Measurements from ENCODE around the gene WDR37. TPM values are rescaled to one million over a fixed set of nuclear protein-coding genes. Genes with fewer than 3 reads are reported as not detected.
"Not testable (repeated sequence)": the region's sequence is repeated elsewhere in the genome, so short reads cannot be mapped to it uniquely, and the experiment has no call there.

Gene WDR37
- total RNA-seq, 2 donors from 2014 or later: 23.8 to 31.3 TPM

DNA sequence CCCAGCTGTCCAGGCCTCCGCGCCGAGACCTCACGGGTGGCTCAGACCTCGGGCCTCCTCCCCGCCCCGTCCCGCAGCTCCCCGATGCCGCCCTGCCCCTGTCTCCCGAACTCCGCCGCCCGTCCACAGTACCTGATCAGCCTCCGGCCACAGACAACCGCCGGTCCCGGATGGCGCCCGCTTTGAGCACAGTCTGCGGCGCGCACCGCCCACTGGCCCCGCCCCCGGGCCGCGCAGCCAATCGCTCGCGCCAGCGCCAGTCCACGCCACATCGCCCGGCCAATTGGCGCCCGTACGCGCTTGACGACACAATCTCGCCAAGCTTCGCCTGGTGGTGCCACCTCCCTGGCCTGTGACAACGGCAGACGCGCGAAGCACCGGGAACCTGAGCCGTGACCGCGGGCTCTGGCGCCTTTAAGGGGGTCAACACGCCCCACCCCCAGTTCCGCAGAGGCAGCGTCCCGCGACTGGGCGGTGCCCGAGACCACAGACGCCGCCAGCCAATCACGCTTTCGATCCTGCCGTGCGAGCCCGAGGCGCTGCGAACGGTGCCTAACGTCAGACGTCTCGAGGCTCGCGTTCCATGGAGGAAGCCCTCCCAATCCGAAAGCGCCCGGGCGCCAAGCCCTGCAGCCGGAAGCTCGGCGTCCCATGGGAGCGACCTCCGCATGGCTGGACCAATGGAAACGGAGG, 7.3 kb upstream of the WDR37 start, which contains the start of gene IDI1:
TSS of gene IDI1 (minus strand) at position 388 of the 693 bp plus-strand sequence. CDS start at position 272, 116 bp downstream.
- Mint-ChIP-seq H3K9me3 (no peaks in the 10 kb centered on the region), H3K27ac (peak within 1 kb of the TSS; percentile 99), H3K4me3 (peak within 1 kb of the TSS; percentile 97), H3K27me3 (no peaks in the 10 kb centered on the region), H3K4me1 (peaks cover 39% of the 10 kb centered on the region), H3K36me3 (ENCODE audit: low read depth) (peaks cover 89% of the 10 kb centered on the region)
- peak; percentile 88 for ATAC-seq (replicated peaks)

- no peaks in the 10 kb centered on the region for H3K9me3 Mint-ChIP-seq
- H3K27ac Mint-ChIP-seq: peak overlapping the region; percentile 99
- peaks cover 40% of the 10 kb centered on the region for H3K4me1 Mint-ChIP-seq
- peaks cover 89% of the 10 kb centered on the region for H3K36me3 Mint-ChIP-seq (ENCODE audit: low read depth)
- no peaks in the 10 kb centered on the region for H3K27me3 Mint-ChIP-seq
- no peak for ATAC-seq (replicated peaks)
- H3K4me3 Mint-ChIP-seq: peak overlapping the region; percentile 97
These were observed 6.7 kb upstream of the WDR37 start for GRCh38 chr10:1049425-1049958.

GRCh38 chr10:1050145-1050544, 6.0 kb upstream of the WDR37 start:
- Mint-ChIP-seq H3K9me3 (no peaks in the 10 kb centered on the region), H3K27ac (peak overlapping the region; percentile 99), H3K4me3 (peak overlapping the region; percentile 97), H3K27me3 (no peaks in the 10 kb centered on the region), H3K4me1 (peaks cover 39% of the 10 kb centered on the region), H3K36me3 (ENCODE audit: low read depth) (peaks cover 89% of the 10 kb centered on the region)
- ATAC-seq (replicated peaks): no peak

DNA sequence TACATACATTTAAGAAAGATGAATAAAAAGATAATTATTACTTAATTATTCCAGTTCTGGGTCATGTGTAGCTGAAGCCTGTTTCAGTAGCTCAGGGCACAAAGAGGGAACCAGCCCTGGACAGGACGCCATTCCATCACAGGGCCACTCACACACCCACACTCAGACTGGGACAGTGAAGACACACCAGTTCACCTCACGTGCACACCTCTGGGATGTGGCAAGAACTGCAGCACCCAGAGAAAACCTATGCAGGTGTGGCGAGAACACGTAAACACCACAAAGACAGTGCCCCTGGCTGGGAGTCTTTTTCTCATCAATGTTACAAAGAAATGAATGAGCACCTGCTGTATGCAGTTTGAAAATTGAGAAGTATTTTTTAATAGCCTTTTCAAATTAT, 5.6 kb upstream of the WDR37 start:
- no peak for ATAC-seq (replicated peaks)
- H3K27me3 Mint-ChIP-seq: no peaks in the 10 kb centered on the region
- peaks cover 34% of the 10 kb centered on the region for H3K4me1 Mint-ChIP-seq
- peaks cover 89% of the 10 kb centered on the region for H3K36me3 Mint-ChIP-seq (ENCODE audit: low read depth)
- peak overlapping the region; percentile 99 for H3K27ac Mint-ChIP-seq
- peak overlapping the region; percentile 97 for H3K4me3 Mint-ChIP-seq
- no peaks in the 10 kb centered on the region for H3K9me3 Mint-ChIP-seq

DNA sequence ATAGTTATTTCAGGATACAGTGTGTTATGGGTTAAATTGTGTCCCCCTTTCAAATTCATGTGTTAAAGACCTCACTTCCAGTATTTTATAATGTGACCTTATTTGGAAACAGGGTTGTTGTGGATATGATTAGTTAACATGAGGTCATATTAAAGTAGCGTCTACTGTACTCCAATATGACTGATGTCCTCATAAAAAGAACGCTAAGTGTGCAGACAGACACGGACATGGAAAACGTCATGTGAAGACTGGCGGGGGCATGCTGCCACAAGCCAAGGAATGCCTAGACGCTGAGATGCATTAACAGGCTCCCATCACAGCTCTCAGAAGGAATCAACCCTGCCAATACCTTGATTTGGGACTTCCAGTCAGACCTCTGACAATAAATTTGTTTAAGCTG, 1.5 kb upstream of the WDR37 start:
- no peaks in the 10 kb centered on the region for H3K9me3 Mint-ChIP-seq
- H3K27me3 Mint-ChIP-seq: no peaks in the 10 kb centered on the region
- peaks cover 37% of the 10 kb centered on the region for H3K4me1 Mint-ChIP-seq
- H3K36me3 Mint-ChIP-seq (ENCODE audit: low read depth): peaks cover 92% of the 10 kb centered on the region
- no peak for ATAC-seq (replicated peaks)
- H3K27ac Mint-ChIP-seq: peak overlapping the region; percentile 97
- peak overlapping the region; percentile 99 for H3K4me3 Mint-ChIP-seq

DNA sequence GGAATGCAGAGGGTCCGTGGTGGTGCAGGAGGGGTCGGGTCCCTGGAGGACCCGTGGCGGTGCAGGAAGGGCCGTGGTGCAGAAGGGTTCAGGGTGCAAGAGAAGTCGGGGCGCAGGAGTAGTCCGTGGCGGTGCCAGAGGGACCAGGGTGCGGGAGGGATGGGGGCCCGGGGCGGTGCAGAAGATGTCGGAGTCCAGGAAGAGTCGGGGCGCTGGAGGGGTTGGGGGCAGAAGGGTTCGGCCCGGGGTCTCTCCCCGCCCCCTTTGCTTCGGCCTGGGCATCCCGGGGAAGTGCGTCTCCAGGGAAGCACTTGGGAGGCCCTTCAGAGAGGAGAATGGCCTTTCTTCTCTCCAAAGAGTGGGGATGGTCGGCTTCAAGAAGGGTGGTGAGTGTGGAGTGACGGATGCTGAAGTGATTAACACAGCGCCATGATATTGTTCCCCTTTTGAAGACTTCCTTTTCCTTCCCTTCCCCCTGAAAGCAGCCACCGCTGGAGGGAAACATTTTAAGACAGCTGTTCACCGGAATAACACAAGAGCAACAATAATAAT, 997 bp downstream of the WDR37 start:
- no peak for ATAC-seq (replicated peaks)
- H3K4me3 Mint-ChIP-seq: peak overlapping the region; percentile 99
- H3K4me1 Mint-ChIP-seq: peaks cover 49% of the 10 kb centered on the region
- H3K9me3 Mint-ChIP-seq: no peaks in the 10 kb centered on the region
- peak overlapping the region; percentile 97 for H3K27ac Mint-ChIP-seq
- peaks cover 67% of the 10 kb centered on the region for H3K36me3 Mint-ChIP-seq (ENCODE audit: low read depth)
- no peaks in the 10 kb centered on the region for H3K27me3 Mint-ChIP-seq

DNA sequence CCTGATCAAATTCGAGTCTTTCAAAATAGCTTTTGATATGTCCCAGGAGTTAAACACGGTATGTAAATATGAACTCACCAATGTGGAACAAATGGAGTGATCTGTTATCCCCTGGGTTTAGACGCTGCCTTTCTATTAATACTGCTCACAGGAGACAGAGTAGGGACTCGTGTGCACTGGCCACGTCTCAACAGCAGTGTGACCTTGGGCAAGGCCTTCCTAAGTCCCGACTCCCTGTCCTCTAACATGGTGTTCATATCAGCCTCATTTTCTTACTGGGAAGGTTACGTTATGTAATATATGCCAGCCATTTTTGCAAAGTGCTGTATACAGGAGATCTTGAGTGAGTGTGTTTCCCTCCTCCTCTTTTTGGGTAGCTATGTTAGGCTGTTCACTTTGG, 1.8 kb downstream of the WDR37 start:
- peak overlapping the region; percentile 99 for H3K4me3 Mint-ChIP-seq
- no peaks in the 10 kb centered on the region for H3K9me3 Mint-ChIP-seq
- H3K27me3 Mint-ChIP-seq: no peaks in the 10 kb centered on the region
- peaks cover 63% of the 10 kb centered on the region for H3K36me3 Mint-ChIP-seq (ENCODE audit: low read depth)
- peaks cover 53% of the 10 kb centered on the region for H3K4me1 Mint-ChIP-seq
- no peak for ATAC-seq (replicated peaks)
- H3K27ac Mint-ChIP-seq: peak overlapping the region; percentile 97

GRCh38 chr10:1059902-1060301, 3.7 kb downstream of the WDR37 start:
- peak overlapping the region; percentile 15 for H3K27ac Mint-ChIP-seq
- ATAC-seq (replicated peaks): no peak
- H3K36me3 Mint-ChIP-seq (ENCODE audit: low read depth): peaks cover 63% of the 10 kb centered on the region

DNA sequence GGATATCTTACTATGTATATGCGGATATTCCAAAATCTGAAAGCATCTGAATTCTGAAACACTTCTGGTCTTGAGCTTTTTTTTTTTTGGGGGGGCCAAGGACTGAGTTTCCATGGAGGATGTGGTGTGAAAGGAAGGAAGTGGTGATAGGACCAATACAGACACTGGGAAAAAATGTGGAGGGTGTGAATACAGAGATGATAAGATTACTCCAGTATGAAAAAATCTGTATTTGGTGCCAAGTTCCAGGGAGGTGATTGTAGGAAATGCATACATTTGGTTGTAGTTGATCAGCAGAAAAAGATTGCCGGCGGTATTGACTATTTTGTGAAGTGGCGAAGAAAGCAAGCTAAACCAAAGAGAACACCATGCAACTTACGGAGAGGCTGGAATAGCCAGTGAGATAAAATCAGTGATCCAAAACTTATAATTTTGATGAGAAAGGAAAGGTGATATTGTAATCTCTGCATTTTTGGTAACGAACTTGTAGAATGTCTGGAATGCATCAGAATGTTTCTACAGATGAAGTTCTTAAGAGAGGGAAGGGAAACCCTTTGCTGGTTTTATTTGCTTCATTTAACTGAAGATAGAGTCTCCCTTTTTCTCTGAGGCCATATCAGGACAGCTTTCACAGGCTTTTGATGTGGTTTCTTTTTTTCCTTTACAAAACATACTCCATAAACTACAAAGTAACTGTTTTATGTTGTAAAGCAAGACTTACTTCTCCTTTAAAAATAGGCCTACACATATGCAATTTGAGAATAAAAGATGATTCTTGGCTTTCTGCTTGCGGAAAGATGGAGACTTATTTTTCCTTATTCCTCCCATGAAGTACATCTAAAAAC, 6.0 kb downstream of the WDR37 start:
- Mint-ChIP-seq H3K4me3 (peak overlapping the region; percentile 59), H3K9me3 (no peaks in the 10 kb centered on the region), H3K27me3 (no peaks in the 10 kb centered on the region), H3K4me1 (peaks cover 52% of the 10 kb centered on the region), H3K36me3 (ENCODE audit: low read depth) (peaks cover 46% of the 10 kb centered on the region), H3K27ac (peak overlapping the region; percentile 60)
- no peak for ATAC-seq (replicated peaks)

More at GRCh38 chr10:1059902-1060301, 3.7 kb downstream of the WDR37 start:
- no peaks in the 10 kb centered on the region for H3K9me3 Mint-ChIP-seq
- no peak overlapping the region for H3K4me3 Mint-ChIP-seq
- H3K4me1 Mint-ChIP-seq: peaks cover 49% of the 10 kb centered on the region
- no peaks in the 10 kb centered on the region for H3K27me3 Mint-ChIP-seq

- Mint-ChIP-seq H3K4me1 (peaks cover 52% of the 10 kb centered on the region), H3K4me3 (peak overlapping the region; percentile 59), H3K27ac (peak overlapping the region; percentile 60)
These were observed 7.2 kb downstream of the WDR37 start for GRCh38 chr10:1063232-1063865.

GRCh38 chr10:1064964-1065247, 8.7 kb downstream of the WDR37 start:
- ATAC-seq (replicated peaks): no peak
- Mint-ChIP-seq H3K4me3 (no peak overlapping the region), H3K4me1 (peaks cover 64% of the 10 kb centered on the region), H3K27ac (peak overlapping the region; percentile 37), H3K9me3 (no peaks in the 10 kb centered on the region), H3K36me3 (ENCODE audit: low read depth) (peaks cover 26% of the 10 kb centered on the region), H3K27me3 (no peaks in the 10 kb centered on the region)

More at GRCh38 chr10:1063232-1063865, 7.2 kb downstream of the WDR37 start:
- H3K9me3 Mint-ChIP-seq: no peaks in the 10 kb centered on the region
- peak; percentile 62 for ATAC-seq (replicated peaks)
- peaks cover 34% of the 10 kb centered on the region for H3K36me3 Mint-ChIP-seq (ENCODE audit: low read depth)
- H3K27me3 Mint-ChIP-seq: no peaks in the 10 kb centered on the region

GRCh38 chr10:1066734-1067133, 10.5 kb downstream of the WDR37 start:
- H3K27me3 Mint-ChIP-seq; H3K4me3 Mint-ChIP-seq; H3K9me3 Mint-ChIP-seq; ATAC-seq (replicated peaks): not testable (repeated sequence)
- peaks cover 61% of the 10 kb centered on the region for H3K4me1 Mint-ChIP-seq
- peaks cover 37% of the 10 kb centered on the region for H3K36me3 Mint-ChIP-seq (ENCODE audit: low read depth)
- peak overlapping the region; percentile 10 for H3K27ac Mint-ChIP-seq

GRCh38 chr10:1068380-1069361, 12.5 kb downstream of the WDR37 start:
- no peaks in the 10 kb centered on the region for H3K9me3 Mint-ChIP-seq
- H3K4me3 Mint-ChIP-seq: no peak overlapping the region
- H3K27me3 Mint-ChIP-seq: no peaks in the 10 kb centered on the region
- H3K36me3 Mint-ChIP-seq (ENCODE audit: low read depth): peaks cover 44% of the 10 kb centered on the region
- peak; percentile 80 for ATAC-seq (replicated peaks)
- peak overlapping the region; percentile 20 for H3K27ac Mint-ChIP-seq
- H3K4me1 Mint-ChIP-seq: peaks cover 44% of the 10 kb centered on the region

Measured in activated T-helper 17 cell treated with anti-CD3 and anti-CD28 coated beads, Interleukin-2, amount 50 U/mL, for 72 hours (primary cell).